GM18951 (cell line): ENCODE data around the gene C10orf90.
"Not testable (repeated sequence)": the region's sequence is repeated elsewhere in the genome, so short reads cannot be mapped to it uniquely, and the experiment has no call there.

Experiments used
- POLR2A ChIP-seq: IDR thresholded peaks from 4 replicates; pipeline ENCODE4 v1.6.1; 2011; ENCODE audit warnings: mild to moderate bottlenecking; ENCODE audit not compliant: insufficient read length, insufficient read depth; ENCODE audit errors: extremely low read depth
- in situ Hi-C: fragments of 300-500 bp; cut with MboI; formaldehyde crosslinking; loops from one replicate; pipeline ENCODE4 v1.12.0; 2022; ENCODE audit warnings: low sequenced_read_pairs, mixed read lengths, inconsistent platforms; ENCODE audit not compliant: unreplicated experiment

C10orf90 gene

GRCh38 chr10:126561294-126561920, 109.1 kb downstream of the C10orf90 start:
- no peak for TF ChIP-seq POLR2A
- in situ Hi-C loops, result no loop called here

DNA sequence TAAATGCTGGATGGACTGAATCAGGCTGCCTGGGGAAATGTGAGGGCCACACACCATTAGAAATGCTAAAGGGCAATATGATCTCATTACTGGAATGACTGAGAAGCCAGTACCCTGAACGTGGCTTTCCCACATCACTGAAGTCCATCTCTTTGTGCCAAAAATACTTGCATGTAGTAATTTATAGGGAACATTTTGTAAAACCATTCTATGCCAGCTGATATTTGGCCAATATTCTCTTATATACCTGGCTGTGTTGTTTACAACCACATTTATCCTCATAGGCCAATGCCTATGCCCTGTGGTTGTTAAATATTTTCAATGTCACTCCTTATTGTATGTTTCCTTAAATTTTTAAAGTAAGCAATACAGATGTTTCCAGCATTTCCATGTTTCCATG, 111.6 kb downstream of the C10orf90 start:
- in situ Hi-C loops, result no loop called here

GRCh38 chr10:126551202-126551601, 119.3 kb downstream of the C10orf90 start:
- in situ Hi-C loops, result no loop called here
- TF ChIP-seq POLR2A, result no peak

More for the DNA sequence above, 111.6 kb downstream of the C10orf90 start:
- no peak for TF ChIP-seq POLR2A

DNA sequence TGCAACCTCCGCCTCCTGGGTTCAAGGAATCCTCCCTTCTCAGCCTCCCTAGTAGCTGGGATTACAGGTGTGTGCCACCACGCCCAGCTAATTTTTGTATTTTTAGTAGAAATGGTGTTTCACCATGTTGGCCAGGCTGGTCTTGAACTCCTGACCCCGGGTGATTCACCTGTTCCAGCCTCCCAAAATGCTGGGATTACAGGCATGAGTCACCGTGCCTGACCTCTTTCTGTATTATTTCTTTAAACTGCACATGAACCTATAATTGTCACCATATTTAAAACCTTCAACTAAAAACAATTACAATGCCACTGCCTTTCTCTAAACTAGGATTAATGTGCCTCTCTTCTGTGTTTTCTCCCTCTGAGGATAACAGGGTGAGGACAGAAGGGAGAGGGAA, 119.9 kb downstream of the C10orf90 start:
- in situ Hi-C loops, result not testable (repeated sequence)

DNA sequence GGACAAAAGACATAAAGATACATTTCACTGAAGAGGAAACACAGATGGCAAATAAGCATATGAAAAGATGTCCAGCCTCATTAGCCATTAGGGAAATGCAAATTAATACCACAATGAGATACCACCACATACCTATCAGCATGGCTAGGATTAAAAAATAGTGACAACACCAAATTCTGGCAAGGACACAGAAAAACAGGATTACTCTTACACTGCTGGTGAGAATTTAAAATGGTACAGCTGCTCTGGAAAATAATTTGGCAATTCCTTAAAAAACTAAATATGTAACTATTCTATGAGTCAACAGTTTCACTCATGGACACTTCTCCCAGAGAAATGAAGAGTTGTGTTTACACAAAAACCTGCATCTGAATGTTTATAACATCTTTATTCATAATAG, 121.1 kb downstream of the C10orf90 start:
- in situ Hi-C loops, result no loop called here
- no peak for TF ChIP-seq POLR2A

GRCh38 chr10:126544565-126544964, 125.9 kb downstream of the C10orf90 start:
- in situ Hi-C loops, result no loop called here

GRCh38 chr10:126538439-126539135, 131.9 kb downstream of the C10orf90 start:
- in situ Hi-C loops, result no loop called here
- no peak for TF ChIP-seq POLR2A

More at GRCh38 chr10:126544565-126544964, 125.9 kb downstream of the C10orf90 start:
- TF ChIP-seq POLR2A, result no peak

DNA sequence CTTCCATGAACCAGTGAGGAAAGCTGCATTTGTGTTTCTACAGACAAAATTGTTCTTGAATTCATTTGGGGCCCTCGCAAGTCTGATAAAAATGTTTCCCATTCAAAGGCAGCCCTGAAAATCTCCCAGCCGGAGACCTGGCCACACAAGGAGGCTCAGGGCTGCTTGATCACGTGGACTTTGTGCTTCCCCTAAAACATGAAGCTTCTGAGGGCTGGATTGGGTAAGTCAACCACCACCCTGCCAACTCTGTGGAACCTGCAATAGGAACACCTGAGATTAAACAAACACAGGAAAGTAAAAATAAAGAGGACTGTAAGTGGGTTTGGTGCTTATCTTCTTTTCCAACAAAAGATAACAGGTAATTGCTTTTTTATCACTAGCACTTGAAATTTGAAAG, 133.8 kb downstream of the C10orf90 start:
- in situ Hi-C loops, result no loop called here
- TF ChIP-seq POLR2A, result no peak

DNA sequence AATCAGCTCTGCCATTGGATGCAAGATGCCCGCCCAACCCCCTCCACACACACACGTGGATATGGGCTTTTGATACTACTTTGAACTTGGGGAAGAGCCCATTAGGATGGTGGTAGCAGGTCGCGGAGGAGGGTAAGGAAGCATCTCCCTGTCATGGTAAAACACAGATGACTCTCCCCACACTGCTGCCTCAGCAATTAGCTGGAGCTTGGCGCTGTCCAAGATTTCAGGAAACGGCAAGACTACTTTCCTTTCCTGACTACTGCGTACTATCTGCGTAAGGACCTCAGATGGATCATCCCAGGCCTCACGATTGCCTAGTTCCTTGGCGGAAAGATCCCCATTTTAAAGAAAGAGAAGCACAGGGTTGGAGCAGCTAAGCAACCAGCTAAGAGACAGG, 134.3 kb downstream of the C10orf90 start:
- TF ChIP-seq POLR2A, result no peak
- in situ Hi-C loops, result no loop called here

GRCh38 chr10:126533644-126534043, 136.8 kb downstream of the C10orf90 start:
- TF ChIP-seq POLR2A, result no peak
- in situ Hi-C loops, result no loop called here

- no peak for TF ChIP-seq POLR2A
- in situ Hi-C loops, result no loop called here
These were observed 142.1 kb downstream of the C10orf90 start for GRCh38 chr10:126528315-126528835.

GRCh38 chr10:126527645-126528314, 142.7 kb downstream of the C10orf90 start:
- TF ChIP-seq POLR2A, result no peak
- in situ Hi-C loops, result no loop called here

DNA sequence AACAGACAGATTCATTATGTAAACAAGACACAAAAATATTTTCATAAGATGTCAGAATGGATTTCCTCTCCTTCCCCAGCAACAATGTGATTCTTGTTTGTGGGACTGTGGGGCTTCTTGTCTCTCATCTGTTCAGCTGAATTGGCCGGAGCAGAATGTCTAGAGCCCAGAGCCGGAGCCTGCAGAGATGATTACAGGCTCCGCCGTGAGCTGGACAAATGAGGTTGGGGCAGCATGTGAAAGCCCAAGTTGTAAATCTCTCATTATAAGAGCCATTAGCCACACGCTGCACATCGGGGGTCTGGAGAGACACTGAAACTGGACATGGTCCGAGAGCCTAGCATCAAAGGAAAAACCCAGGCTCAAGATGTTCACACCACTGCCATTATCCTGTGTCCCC, 145.2 kb downstream of the C10orf90 start:
- TF ChIP-seq POLR2A, result no peak
- in situ Hi-C loops, result no loop called here

- in situ Hi-C loops, result no loop called here
- TF ChIP-seq POLR2A, result no peak
These were observed 146.0 kb downstream of the C10orf90 start for GRCh38 chr10:126524526-126524925.

- no peak for TF ChIP-seq POLR2A
- in situ Hi-C loops, result no loop called here
These were observed 147.4 kb downstream of the C10orf90 start for GRCh38 chr10:126523071-126523470.
